SU-DHL-6 (cell line): ENCODE data around the gene SCN4A.

Experiments used
- H2AFZ ChIP-seq: fragments of 200-600 bp; sonication (generic); 2 replicates; pipeline ENCODE4 v1.6.1; 2014; ENCODE audit warnings: low read depth, mild to moderate bottlenecking, moderate library complexity, mixed read lengths, antibody characterized with exemption, low read length; ENCODE audit not compliant: severe bottlenecking
- H3F3A ChIP-seq: fragments of 200-600 bp; shearing (Covaris generic); 2 replicates; pipeline ENCODE4 v1.6.0; 2016; ENCODE audit warnings: antibody characterized with exemption, mild to moderate bottlenecking; ENCODE audit not compliant: insufficient read depth
- H3K27ac ChIP-seq: fragments of 200-600 bp; sonication (generic); 2 replicates; pipeline ENCODE4 v1.5.1; 2016; ENCODE audit warnings: low read depth, mild to moderate bottlenecking, low read length, moderate library complexity, mixed read lengths
- H3K27me3 ChIP-seq: fragments of 200-600 bp; sonication (generic), shearing (Covaris generic); 2 replicates; pipeline ENCODE4 v1.6.0; 2014; ENCODE audit warnings: mild to moderate bottlenecking, low read length
- H3K36me3 ChIP-seq: fragments of 200-600 bp; sonication (generic); 2 replicates; pipeline ENCODE4 v1.6.1; 2014; ENCODE audit warnings: mild to moderate bottlenecking, low read length, mixed read lengths
- H3K4me2 ChIP-seq: fragments of 300-600, 200-600 bp; shearing (Covaris generic), sonication (generic); 2 replicates; pipeline ENCODE4 v1.6.0; 2014; ENCODE audit warnings: low read length, low read depth, mild to moderate bottlenecking; ENCODE audit not compliant: poor library complexity, severe bottlenecking
- H3K4me3 ChIP-seq: fragments of 200-600 bp; sonication (generic); 2 replicates; pipeline ENCODE4 v1.5.1; 2014; ENCODE audit warnings: antibody characterized with exemption, low read length, mild to moderate bottlenecking, mixed read lengths; ENCODE audit not compliant: insufficient read depth, poor library complexity, severe bottlenecking
- H3K79me2 ChIP-seq: fragments of 200-600 bp; sonication (generic); 2 replicates; pipeline ENCODE4 v1.6.1; 2014; ENCODE audit warnings: mild to moderate bottlenecking, low read length, moderate library complexity; ENCODE audit not compliant: insufficient read depth
- H3K9ac ChIP-seq: fragments of 200-600 bp; sonication (generic); 2 replicates; pipeline ENCODE4 v1.7.0; 2014; ENCODE audit warnings: mild to moderate bottlenecking, low read length
- H3K9me2 ChIP-seq: fragments of 200-600 bp; sonication (generic); replicated peaks from 2 replicates; pipeline ENCODE4 v1.6.1; 2014; ENCODE audit warnings: low read length; ENCODE audit not compliant: insufficient read depth
- H3K9me3 ChIP-seq: fragments of 200-600 bp; sonication (generic); 2 replicates; pipeline ENCODE4 v1.6.1; 2014; ENCODE audit warnings: low read length, mixed read lengths; ENCODE audit not compliant: insufficient read depth
- H4K20me1 ChIP-seq: fragments of 200-600 bp; sonication (generic); 2 replicates; pipeline ENCODE4 v1.6.1; 2014; ENCODE audit warnings: low read depth, mild to moderate bottlenecking, antibody characterized with exemption, low read length, moderate library complexity, mixed read lengths
- CTCF ChIP-seq: fragments of 200-600 bp; sonication (generic); IDR thresholded peaks from one replicate; pipeline ENCODE4 v1.5.1; 2017; ENCODE audit warnings: antibody characterized with exemption, mild to moderate bottlenecking, low read length, moderate library complexity; ENCODE audit not compliant: insufficient read depth, poor library complexity, severe bottlenecking
- EZH2phosphoT487 ChIP-seq: fragments of 200-600 bp; sonication (generic), shearing (Covaris generic); conservative IDR thresholded peaks from 2 replicates; pipeline ENCODE4 v1.6.1; 2018; ENCODE audit warnings: mild to moderate bottlenecking, antibody characterized with exemption, low read length, moderate library complexity, mixed read lengths

SCN4A gene

DNA sequence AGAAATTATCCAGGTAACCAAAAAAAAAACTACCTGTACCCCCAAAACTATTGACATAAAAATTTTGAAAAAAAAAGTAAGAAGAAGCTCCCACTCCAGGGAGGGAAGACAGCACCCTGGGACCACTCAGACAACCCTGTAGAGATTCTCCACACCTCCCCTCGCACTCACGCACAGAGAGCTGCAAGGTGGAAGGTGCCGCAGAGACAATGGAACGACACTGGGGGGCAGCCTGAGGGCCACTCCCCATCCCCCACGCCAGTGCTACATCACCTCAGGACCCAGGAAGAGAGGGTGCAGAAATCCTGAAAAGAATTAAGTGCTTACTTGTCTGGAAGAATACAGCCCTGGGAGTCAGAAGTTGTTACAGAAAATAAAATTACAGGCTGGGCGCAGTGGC, 35.4 kb downstream of the SCN4A start:
- H3K9ac ChIP-seq: no peak overlapping the region
- TF ChIP-seq CTCF (no peak), EZH2phosphoT487 (no peak)

DNA sequence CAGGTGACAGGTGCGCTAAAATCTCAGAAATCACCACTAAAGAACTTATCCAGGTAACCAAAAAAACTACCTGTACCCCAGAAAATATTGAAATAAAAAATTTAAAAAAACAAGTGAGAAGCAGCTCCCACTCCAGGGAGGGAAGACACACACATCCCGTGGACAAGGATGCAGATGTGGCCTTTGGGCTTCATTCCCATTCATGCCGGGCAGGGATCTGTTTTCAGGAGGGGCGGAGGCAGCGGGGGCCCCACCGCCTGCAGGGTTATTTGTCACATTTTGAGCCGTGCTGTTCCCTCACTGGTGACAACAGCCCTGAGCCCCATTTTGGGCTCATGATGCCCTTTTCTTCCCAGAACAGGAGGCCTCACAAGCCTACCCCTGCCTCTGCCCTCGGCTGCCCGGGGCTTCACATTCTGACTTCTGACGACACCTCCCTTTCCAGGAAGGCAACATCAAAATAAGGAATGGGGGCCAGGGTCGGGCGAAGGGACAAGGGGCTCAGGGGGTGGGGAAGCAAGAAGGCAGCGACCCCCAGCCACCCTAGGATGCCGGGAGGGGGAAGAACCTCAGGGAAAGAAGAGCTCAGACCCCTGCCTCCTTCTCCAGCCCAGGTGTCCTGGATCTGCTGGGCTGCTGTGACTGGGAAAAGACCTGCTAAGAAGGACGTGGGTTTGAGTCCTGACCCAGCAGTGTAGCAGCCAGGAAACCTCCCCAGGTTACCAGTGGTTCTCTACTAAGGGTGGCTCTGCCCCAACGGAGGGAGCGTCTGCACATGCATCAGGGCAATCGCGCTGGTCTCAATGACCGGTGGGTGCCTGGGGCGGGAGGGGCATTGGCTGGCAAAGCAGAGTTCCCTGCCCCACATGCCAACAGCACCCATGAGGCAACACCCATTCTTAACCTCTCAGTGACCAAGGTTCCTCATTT, 38.3 kb downstream of the SCN4A start:
- Histone ChIP-seq H3K9me3 (no peaks in the 10 kb centered on the region), H4K20me1 (no peaks in the 10 kb centered on the region), H3K36me3 (peaks cover 7% of the 10 kb centered on the region; the same call in 1 of the 2 replicates), H3K4me3 (no peak overlapping the region), H3K9ac (peak overlapping the region; percentile 100; the same call in 1 of the 2 replicates), H2AFZ (no peak overlapping the region), H3K27me3 (no peaks in the 10 kb centered on the region), H3K79me2 (peaks cover 31% of the 10 kb centered on the region), H3K27ac (peak overlapping the region; percentile 98), H3F3A (peaks cover 32% of the 10 kb centered on the region), H3K4me2 (peak overlapping the region; percentile 89), H3K9me2 (no peaks in the 10 kb centered on the region)
- TF ChIP-seq CTCF (no peak), EZH2phosphoT487 (no peak)

More for the DNA sequence above, 35.4 kb downstream of the SCN4A start:
- H2AFZ ChIP-seq: no peak overlapping the region
- no peaks in the 10 kb centered on the region for H4K20me1 ChIP-seq
- no peak overlapping the region for H3K4me3 ChIP-seq
- H3K4me2 ChIP-seq: no peak overlapping the region
- H3F3A ChIP-seq: peaks cover 9% of the 10 kb centered on the region; the same call in 1 of the 2 replicates
- no peaks in the 10 kb centered on the region for H3K9me3 ChIP-seq
- H3K27ac ChIP-seq: no peak overlapping the region
- no peaks in the 10 kb centered on the region for H3K27me3 ChIP-seq
- H3K79me2 ChIP-seq: peaks cover 5% of the 10 kb centered on the region; the same call in 1 of the 2 replicates
- no peaks in the 10 kb centered on the region for H3K9me2 ChIP-seq
- H3K36me3 ChIP-seq: no peaks in the 10 kb centered on the region

- Histone ChIP-seq H3K4me3 (peak overlapping the region; percentile 100), H3K4me2 (peak overlapping the region; percentile 89), H3F3A (peaks cover 41% of the 10 kb centered on the region), H3K9ac (peak overlapping the region; percentile 100), H2AFZ (no peak overlapping the region), H3K27me3 (no peaks in the 10 kb centered on the region), H3K36me3 (peaks cover 7% of the 10 kb centered on the region; the same call in 1 of the 2 replicates), H3K9me3 (no peaks in the 10 kb centered on the region), H4K20me1 (no peaks in the 10 kb centered on the region), H3K9me2 (no peaks in the 10 kb centered on the region), H3K27ac (peak overlapping the region; percentile 98), H3K79me2 (peaks cover 32% of the 10 kb centered on the region)
- TF ChIP-seq EZH2phosphoT487: no peak
- no peak for TF ChIP-seq CTCF
Observed at GRCh38 chr17:63933598-63933997, 39.1 kb downstream of the SCN4A start.
